Kidney (tissue), 14 donors: ENCODE measurements around the gene KANK3. TPM values are rescaled to one million over a fixed set of nuclear protein-coding genes. Genes with fewer than 3 reads are reported as not detected.
"Not testable (repeated sequence)": the region's sequence is repeated elsewhere in the genome, so short reads cannot be mapped to it uniquely, and the experiment has no call there.

Source experiments
- DNase-seq, 5 donors: peaks; one replicate each; pipeline ENCODE4 v3.0.0-alpha.2; 2013 to 2020
- FAIRE-seq: peaks from 2 replicates; lab custom pipeline; 2012; peaks lifted over from hg19 to GRCh38; lab: Jason Lieb, UNC
- H3K27ac ChIP-seq, 2 donors: one replicate each; pipeline ENCODE4 v1.7.0; 2013; ENCODE audit warnings: low read depth in 2 of 2, low read length in 2 of 2, inconsistent platforms in 1 of 2
- H3K27me3 ChIP-seq: one replicate; pipeline ENCODE4 v1.7.1; 2013; ENCODE audit warnings: low read length, inconsistent platforms; ENCODE audit not compliant: control insufficient read depth, insufficient read depth
- H3K36me3 ChIP-seq, 3 donors: one replicate each; pipeline versions ENCODE4 v1.7.0 to v1.7.1; 2013; ENCODE audit warnings: low read length in 3 of 3, control low read depth in 1 of 3, inconsistent platforms in 1 of 3; ENCODE audit not compliant: insufficient read depth in 3 of 3, control insufficient read depth in 2 of 3
- H3K4me1 ChIP-seq, 3 donors: one replicate each; pipeline versions ENCODE4 v1.7.0 to v1.7.1; 2013; ENCODE audit warnings: low read length in 3 of 3, inconsistent platforms in 1 of 3, low read depth in 1 of 3; ENCODE audit not compliant: control insufficient read depth in 2 of 3, insufficient read depth in 2 of 3
- H3K4me3 ChIP-seq, 3 donors: one replicate each; pipeline versions ENCODE4 v1.7.0 to v1.8.1; 2013; ENCODE audit warnings: low read length in 3 of 3, control low read depth in 1 of 3, inconsistent platforms in 1 of 3
- H3K9ac ChIP-seq, 3 donors: one replicate each; pipeline versions ENCODE4 v1.7.0 to v1.7.1; 2013; ENCODE audit warnings: low read length in 3 of 3, control low read depth in 1 of 3, inconsistent platforms in 1 of 3
- H3K9me3 ChIP-seq, 3 donors: one replicate each; pipeline versions ENCODE4 v1.7.0 to v1.7.1; 2013; ENCODE audit warnings: low read length in 3 of 3, control low read depth in 1 of 3, inconsistent platforms in 1 of 3; ENCODE audit not compliant: control insufficient read depth in 2 of 3, insufficient read depth in 1 of 3
- CTCF ChIP-seq: IDR thresholded peaks from 3 replicates; pipeline ENCODE4 v1.5.1; 2012; ENCODE audit warnings: mild to moderate bottlenecking, moderate library complexity, borderline replicate concordance; ENCODE audit not compliant: insufficient read depth; ENCODE audit errors: extremely low read depth
- intact Hi-C: fragments of 100-400 bp; cut with DNase I; formaldehyde crosslinking; loops from one replicate; pipeline ENCODE4 v1.11.1; 2022
- polyA plus RNA-seq: library from polyadenylated mRNA; stranded (reverse); fragments of 350-450 nt; fragmentation: Illumina TruSeq; extraction: RNeasy Lipid Tissue Mini Kit (QIAGEN cat#74804); gene quantifications from one replicate; pipeline ENCODE4 v1.2.3, GENCODE V29; 2014; ENCODE audit warnings: low read depth, low replicate concordance; ENCODE audit not compliant: insufficient read depth
- total RNA-seq: library from RNA; stranded (reverse); fragmentation: NEBNext Ultra II Directional; extraction: Animal tissue kit (Norgen Biotek cat#: 25700); gene quantifications from one replicate; pipeline ENCODE4 v1.2.1, GENCODE V29; 2021
- donor health status: control.
- donor health status: control.
- donor health status: control.
- donor health status: control.
- donor health status: control.
- donor health status: DM: yes; HTN: yes; CAD: no.
- donor health status: Normal renal cell carcinoma (clear cell type).

KANK3 gene
- total and polyA plus RNA-seq, 2 donors from 2014 or later = 15.0 to 26.6 TPM

GRCh38 chr19:8384569-8384968 lies 41.5 kb upstream of the KANK3 start:
- H3K36me3 ChIP-seq, FAIRE-seq, H3K4me3 ChIP-seq, H3K9ac ChIP-seq, H3K9me3 ChIP-seq, H3K4me1 ChIP-seq, DNase-seq, H3K27ac ChIP-seq, H3K27me3 ChIP-seq, intact Hi-C loops: not testable (repeated sequence)

GRCh38 chr19:8379156-8379891 lies 36.3 kb upstream of the KANK3 start:
- H3K9me3 ChIP-seq, H3K4me3 ChIP-seq, H3K27ac ChIP-seq, intact Hi-C loops, DNase-seq, H3K36me3 ChIP-seq, H3K27me3 ChIP-seq, H3K9ac ChIP-seq, FAIRE-seq, H3K4me1 ChIP-seq: not testable (repeated sequence)

GRCh38 chr19:8377598-8377997 lies 34.5 kb upstream of the KANK3 start:
- Histone ChIP-seq H3K36me3 (no peaks in the 10 kb centered on the region), H3K9me3 (no peaks in the 10 kb centered on the region), H3K27ac (no peak overlapping the region), H3K4me1 (no peaks in the 10 kb centered on the region), H3K27me3 (no peaks in the 10 kb centered on the region), H3K4me3 (no peak overlapping the region), H3K9ac (no peak overlapping the region)
- FAIRE-seq = no peak
- intact Hi-C loops = no loop called here
- TF ChIP-seq CTCF = no peak
- DNase-seq = no peak

- H3K4me1 ChIP-seq, H3K27me3 ChIP-seq, FAIRE-seq, H3K36me3 ChIP-seq, DNase-seq, H3K4me3 ChIP-seq, H3K9me3 ChIP-seq, H3K27ac ChIP-seq, intact Hi-C loops, H3K9ac ChIP-seq: not testable (repeated sequence)
Measured at GRCh38 chr19:8376373-8376974, 33.4 kb upstream of the KANK3 start.

GRCh38 chr19:8375766-8376165 lies 32.7 kb upstream of the KANK3 start:
- H3K9ac ChIP-seq, DNase-seq, FAIRE-seq, intact Hi-C loops, H3K9me3 ChIP-seq, H3K4me1 ChIP-seq, H3K27ac ChIP-seq, H3K27me3 ChIP-seq, H3K36me3 ChIP-seq, H3K4me3 ChIP-seq: not testable (repeated sequence)
